K562 (cell line): ENCODE measurements around the gene SSH3.

ENCODE experiments used
- TF ChIP-seq, protein P1 (sequence below), 3 experiments: fragments of 200-800 bp in 1 of 3; fragments of 250-450 bp in 1 of 3; fragments of 450-650 bp in 1 of 3; sonication (Bioruptor Pico) in 1 of 3; sonication (Bioruptor generic) in 1 of 3; formaldehyde crosslinking in 1 of 3; IDR thresholded peaks; 2 replicates each; pipeline versions ENCODE4 v1.6.1 to v1.8.0; 2016 to 2022; ENCODE audit warnings: mild to moderate bottlenecking in 2 of 3, missing genetic modification characterization in 2 of 3, missing compliant biosample characterization in 1 of 3, moderate library complexity in 1 of 3
- TF ChIP-seq, protein P2 (sequence below): sonication (generic); formaldehyde crosslinking; IDR thresholded peaks from 2 replicates; pipeline ENCODE4 v1.8.0; 2023; ENCODE audit warnings: missing genetic modification reagents, mild to moderate bottlenecking, borderline replicate concordance

DNA sequence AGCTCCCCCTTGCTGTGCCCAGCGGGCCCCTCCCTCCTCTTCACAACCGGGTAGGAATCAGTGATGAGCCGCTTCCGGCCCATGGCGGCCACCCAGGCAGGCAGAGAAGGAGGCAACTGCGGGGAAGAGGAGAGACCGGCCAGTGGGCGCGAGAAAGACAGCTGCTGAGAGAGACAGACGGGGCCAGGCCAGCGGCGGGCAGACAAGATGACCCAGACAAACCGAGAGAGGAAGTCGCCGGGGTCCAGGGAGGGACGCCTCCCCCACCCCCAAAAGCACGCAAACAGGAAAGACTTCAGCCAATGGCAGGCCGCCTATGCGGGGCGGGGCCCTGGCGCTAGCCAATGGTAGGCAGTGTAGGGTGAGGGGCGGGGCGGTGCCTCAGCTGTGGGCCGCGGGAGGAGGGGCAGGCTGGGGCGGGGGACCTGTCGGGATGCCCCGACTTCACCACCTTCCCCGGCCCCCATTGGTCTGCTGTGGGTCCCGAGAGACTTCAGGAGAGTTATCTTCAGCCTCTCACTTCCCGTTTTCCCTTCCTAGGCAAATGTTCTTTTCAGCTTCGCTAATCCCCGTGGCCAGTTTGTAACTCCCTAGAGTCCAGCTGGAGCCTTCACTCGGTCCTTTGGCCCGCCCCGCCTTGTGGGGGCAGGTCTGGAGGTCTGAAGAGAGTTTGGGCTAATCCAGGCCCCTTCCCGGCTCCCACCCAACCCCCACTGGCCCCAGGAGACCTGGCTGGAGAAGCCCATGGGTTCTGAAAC lies 50.2 kb downstream of the SSH3 start, which contains the start of gene POLD4:
- TF ChIP-seq, protein P1, sequence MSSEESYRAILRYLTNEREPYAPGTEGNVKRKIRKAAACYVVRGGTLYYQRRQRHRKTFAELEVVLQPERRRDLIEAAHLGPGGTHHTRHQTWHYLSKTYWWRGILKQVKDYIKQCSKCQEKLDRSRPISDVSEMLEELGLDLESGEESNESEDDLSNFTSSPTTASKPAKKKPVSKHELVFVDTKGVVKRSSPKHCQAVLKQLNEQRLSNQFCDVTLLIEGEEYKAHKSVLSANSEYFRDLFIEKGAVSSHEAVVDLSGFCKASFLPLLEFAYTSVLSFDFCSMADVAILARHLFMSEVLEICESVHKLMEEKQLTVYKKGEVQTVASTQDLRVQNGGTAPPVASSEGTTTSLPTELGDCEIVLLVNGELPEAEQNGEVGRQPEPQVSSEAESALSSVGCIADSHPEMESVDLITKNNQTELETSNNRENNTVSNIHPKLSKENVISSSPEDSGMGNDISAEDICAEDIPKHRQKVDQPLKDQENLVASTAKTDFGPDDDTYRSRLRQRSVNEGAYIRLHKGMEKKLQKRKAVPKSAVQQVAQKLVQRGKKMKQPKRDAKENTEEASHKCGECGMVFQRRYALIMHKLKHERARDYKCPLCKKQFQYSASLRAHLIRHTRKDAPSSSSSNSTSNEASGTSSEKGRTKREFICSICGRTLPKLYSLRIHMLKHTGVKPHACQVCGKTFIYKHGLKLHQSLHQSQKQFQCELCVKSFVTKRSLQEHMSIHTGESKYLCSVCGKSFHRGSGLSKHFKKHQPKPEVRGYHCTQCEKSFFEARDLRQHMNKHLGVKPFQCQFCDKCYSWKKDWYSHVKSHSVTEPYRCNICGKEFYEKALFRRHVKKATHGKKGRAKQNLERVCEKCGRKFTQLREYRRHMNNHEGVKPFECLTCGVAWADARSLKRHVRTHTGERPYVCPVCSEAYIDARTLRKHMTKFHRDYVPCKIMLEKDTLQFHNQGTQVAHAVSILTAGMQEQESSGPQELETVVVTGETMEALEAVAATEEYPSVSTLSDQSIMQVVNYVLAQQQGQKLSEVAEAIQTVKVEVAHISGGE (CRISPR knock-in tag; IDR thresholded peaks at IDR 0.05), result 0 out of 6 replicates have a peak, but pooled peaks of 2 of the 3 experiments have one; percentile 34 to 46
- TF ChIP-seq, protein P2, sequence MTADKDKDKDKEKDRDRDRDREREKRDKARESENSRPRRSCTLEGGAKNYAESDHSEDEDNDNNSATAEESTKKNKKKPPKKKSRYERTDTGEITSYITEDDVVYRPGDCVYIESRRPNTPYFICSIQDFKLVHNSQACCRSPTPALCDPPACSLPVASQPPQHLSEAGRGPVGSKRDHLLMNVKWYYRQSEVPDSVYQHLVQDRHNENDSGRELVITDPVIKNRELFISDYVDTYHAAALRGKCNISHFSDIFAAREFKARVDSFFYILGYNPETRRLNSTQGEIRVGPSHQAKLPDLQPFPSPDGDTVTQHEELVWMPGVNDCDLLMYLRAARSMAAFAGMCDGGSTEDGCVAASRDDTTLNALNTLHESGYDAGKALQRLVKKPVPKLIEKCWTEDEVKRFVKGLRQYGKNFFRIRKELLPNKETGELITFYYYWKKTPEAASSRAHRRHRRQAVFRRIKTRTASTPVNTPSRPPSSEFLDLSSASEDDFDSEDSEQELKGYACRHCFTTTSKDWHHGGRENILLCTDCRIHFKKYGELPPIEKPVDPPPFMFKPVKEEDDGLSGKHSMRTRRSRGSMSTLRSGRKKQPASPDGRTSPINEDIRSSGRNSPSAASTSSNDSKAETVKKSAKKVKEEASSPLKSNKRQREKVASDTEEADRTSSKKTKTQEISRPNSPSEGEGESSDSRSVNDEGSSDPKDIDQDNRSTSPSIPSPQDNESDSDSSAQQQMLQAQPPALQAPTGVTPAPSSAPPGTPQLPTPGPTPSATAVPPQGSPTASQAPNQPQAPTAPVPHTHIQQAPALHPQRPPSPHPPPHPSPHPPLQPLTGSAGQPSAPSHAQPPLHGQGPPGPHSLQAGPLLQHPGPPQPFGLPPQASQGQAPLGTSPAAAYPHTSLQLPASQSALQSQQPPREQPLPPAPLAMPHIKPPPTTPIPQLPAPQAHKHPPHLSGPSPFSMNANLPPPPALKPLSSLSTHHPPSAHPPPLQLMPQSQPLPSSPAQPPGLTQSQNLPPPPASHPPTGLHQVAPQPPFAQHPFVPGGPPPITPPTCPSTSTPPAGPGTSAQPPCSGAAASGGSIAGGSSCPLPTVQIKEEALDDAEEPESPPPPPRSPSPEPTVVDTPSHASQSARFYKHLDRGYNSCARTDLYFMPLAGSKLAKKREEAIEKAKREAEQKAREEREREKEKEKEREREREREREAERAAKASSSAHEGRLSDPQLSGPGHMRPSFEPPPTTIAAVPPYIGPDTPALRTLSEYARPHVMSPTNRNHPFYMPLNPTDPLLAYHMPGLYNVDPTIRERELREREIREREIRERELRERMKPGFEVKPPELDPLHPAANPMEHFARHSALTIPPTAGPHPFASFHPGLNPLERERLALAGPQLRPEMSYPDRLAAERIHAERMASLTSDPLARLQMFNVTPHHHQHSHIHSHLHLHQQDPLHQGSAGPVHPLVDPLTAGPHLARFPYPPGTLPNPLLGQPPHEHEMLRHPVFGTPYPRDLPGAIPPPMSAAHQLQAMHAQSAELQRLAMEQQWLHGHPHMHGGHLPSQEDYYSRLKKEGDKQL (CRISPR knock-in tag), result no peak
